Measurements from ENCODE around the gene NOS1AP.
A peak's percentile ranks its signal among the peaks of the same experiment; 100 is the strongest.
"Not testable (repeated sequence)": the region's sequence is repeated elsewhere in the genome, so short reads cannot be mapped to it uniquely, and the experiment has no call there.

Gene NOS1AP

DNA sequence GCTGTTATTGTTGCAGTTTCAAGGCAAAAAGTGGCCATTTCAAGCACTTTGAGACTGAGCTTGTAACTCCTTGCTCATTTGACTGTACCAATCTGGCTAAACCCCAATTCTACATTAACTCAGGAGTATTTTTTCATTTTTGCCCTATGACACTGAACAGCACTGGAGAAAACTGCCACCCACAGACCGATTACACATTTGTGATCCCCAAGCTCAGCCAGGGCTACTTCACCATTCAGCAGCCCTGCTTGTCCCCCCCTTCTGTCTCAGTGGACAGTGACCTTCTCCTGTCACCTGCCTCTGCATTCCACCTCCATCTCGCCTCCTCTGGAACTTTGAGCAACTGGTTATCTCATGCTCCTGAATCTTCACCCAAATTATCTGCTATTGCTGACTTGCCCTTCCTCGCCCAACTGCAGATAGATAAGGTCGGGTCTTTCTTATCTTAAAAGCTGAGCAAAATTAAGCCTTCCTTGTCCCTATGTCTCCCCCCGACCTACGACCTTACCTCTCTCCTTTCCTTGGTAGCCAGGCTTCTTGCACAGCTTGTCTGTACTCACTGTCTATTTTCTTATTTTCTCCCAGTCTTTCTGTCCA lies 281.9 kb downstream of the NOS1AP start:
- no peak for DNase-seq

DNA sequence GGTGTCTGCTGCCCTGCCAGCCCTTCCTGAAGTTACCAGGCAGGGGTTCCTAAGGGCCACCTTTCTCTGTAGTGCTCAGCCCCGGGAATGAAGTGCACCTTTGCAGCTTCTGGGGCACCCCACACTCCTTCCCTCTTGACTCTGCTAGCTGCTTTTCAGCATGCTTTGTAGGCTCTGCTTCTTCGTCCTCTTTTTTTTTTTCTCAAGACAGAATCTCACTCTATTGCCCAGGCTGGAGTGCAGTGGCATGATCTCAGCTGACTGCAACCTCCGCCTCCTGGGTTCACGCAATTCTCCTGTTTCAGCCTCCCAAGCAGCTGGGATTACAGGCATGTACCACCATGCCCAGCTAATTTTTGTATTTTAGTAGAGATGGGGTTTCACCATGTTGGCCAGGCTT lies 282.4 kb downstream of the NOS1AP start:
- not testable (repeated sequence) for DNase-seq

DNA sequence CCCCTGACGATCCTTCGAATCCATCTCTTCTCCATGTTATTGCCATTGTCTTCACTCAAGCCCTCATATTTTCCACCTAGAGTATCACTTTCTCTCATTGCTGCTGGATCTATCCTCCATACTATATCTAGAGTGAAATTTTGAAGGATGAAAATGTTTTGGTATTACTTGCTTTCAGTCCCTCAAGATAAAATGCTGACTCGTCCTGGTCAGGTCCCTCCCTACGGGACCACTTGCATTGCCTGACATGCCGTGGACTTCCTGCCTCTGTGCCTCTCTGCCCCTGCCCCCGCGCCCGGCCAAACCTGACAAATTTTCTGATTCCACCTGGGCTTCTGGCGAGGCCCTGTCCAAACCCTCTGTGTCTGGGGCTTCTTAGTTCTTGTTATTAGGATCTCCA lies 283.6 kb downstream of the NOS1AP start:
- DNase-seq = no peak

DNA sequence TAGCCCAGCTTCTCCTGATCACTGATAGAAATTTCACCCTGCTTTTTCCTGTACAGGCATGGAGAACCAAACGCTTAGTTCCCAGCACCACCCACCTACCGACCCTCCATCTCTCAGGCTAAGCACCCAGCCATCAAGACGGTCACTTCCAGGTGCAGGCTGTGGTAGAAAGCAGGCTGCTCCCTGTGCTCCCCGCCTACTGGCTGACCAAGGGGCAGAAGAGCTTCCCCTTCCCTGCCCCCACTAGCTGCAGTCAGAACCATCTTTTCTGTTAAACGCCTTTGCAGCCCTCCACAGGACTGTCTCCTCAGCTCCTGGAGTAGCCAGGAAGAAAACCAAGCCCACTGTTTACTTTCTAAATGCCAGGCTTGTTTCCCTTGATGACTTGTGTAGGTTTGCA lies 284.2 kb downstream of the NOS1AP start:
- DNase-seq = no peak

DNA sequence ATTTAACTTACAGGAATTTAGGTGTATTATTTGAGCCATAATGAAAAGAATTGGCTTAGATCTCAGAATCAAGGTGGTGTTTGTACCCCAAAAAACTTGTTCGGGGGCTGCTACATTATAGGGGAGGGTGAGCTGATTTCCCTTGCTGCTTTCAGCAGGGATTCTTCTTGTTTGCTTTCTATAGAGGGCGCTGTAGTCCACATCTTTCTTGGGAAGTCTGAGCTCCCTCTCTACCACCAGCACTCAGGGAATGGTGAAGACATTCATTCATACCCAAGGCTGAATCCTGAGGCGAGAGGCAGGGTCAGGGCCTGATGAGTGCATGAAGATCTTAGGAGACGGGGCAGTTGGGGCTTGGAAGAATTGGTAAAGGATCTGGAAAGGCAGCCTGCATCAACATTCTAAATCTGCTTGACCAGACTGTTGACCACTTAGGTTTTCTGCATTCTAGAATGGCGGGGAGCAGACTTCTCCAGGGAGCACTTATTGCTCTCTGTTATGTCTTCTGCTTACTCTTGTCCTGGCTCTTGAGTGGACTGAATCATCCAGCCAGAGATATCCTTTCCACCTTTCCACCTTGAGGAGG lies 288.3 kb downstream of the NOS1AP start:
- DNase-seq = peak; percentile 29

DNA sequence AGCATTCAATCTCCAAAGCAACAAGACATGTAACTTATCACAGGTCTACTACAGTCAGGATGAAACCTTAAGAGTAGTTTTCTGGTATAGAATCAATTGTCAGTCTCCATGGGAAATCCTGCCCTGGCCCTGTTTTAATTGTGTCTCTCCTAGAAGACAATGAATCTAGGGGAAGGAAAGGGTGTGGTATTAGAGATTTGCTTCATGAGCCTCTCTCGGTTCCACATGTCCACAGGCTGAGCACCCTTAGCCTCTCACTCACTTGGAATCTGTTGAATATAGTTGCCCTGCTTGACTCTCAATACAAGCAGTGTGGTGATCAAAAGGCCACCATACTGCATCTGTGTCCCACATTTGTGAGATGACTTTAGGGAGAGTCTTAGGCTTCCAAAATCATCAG lies 289.4 kb downstream of the NOS1AP start:
- DNase-seq = no peak

DNA sequence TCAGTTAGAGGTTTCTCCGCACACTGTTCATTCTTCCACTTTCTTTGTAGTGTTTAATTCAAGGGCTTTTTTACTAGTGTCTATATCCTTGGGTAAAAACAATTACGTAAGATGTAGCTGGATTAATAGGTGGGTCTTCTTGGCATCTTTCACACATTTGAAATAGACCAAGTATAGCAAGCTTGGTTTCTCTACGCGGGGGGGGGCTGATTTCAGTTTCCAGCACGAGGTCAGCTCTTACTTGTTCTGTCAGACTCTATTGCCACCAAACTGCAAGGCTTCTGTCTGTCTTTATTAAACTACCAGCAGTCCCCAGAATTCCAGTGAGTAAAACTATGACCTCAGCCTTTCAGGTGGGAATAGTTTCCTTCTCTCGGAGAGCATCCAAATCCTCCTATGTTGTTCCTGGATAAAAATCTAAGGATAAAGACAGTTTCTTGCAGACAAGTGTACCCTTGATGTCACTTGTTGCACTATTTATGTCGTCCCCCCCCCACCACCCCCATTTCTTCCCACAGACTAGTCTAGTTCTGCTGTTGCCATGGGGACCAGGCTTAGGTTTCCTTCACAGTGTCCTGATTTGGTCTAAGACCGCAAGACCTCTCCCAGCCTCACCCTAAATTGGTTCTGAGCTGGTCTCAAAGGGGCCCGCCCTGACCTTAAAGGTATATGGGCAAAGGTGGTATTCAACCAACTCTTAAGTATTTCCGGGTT lies 290.2 kb downstream of the NOS1AP start:
- DNase-seq = no peak

DNA sequence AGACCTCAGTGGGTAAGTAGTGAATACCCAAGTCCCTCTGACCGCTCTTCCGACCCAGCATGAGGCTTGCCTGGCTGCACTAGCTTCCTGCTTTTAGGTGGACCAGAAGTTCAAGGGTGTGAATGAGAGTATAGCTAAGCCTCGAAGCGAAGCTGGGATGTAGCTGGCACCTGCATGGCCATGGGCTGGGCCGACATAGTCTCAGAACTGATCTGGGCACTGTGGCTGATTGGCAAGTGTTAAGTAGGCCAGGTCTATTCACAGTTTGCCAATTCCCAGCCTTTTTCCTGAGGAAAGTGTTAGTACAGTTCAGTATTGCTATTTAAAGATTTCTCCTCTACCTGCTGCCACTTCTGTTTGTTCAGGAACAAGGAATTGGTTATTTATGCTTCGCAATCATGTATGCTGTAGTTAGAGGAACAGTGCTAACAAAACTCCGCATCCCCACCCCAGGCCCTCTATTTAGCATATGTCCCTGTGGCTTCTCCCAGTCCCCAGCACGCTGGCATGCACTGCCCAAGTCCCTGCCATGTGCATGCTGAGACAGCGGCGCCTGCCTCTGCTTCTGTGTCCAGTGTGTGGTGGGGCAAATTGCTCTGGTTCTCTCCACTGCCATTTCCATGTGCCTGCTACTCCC lies 290.9 kb downstream of the NOS1AP start:
- no peak for DNase-seq

DNA sequence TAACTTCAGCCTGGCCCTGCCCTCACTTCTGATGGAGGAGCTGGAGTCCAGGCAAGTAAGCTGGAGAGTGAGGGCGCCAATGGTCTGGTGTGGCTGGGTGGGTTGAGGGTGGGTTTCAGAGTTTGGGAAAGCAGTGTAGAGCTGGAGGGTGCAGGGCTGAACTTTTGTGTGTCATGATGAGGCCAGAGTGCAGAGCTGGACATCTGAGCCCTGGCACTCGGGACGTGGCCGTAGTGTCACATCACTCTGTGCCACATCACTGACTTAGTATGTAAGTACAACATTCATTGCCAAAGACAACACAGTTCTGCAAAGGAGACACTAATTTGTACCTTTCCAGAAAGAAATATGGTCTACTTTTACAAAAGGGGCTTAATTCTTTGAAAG lies 291.4 kb downstream of the NOS1AP start:
- DNase-seq = no peak

DNA sequence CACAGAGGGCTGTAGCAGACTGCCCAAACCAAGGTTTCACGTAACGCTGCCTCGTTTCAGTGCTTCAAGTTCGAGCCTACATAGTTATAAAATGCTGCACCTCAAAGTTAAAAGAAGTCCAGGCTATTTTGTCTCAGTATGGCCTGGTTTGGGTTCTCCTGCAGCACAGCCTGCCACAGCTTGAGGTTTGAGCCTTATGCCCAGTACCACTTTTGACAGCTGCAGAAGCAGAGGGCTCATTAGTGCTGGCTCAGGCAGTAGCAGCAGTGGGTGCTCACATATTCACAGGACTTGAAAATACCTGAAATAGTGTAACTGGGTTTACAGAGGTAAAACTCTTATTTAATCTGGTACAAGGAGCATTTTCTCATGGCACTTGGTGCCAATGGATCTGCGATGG lies 291.9 kb downstream of the NOS1AP start:
- no peak for DNase-seq

DNA sequence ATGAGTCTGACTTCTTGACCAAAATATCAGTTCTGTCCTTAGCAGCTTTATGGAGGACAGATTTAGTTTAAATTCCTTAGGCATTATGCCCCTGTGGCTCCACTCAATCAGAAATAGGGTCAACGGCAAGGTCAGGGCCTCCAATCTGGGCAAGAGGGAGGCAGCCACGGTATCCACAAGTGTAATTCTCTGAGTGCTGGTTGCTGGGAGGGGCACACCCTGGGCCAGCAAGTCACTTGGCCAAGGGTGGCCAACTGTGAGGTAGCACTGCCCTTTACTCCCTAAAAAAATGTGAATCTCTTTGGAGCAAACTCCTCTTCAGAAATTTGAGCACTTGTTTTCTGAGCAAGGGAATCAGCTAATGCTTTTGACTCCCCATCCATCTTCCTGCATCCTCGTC lies 294.3 kb downstream of the NOS1AP start:
- DNase-seq = no peak

DNA sequence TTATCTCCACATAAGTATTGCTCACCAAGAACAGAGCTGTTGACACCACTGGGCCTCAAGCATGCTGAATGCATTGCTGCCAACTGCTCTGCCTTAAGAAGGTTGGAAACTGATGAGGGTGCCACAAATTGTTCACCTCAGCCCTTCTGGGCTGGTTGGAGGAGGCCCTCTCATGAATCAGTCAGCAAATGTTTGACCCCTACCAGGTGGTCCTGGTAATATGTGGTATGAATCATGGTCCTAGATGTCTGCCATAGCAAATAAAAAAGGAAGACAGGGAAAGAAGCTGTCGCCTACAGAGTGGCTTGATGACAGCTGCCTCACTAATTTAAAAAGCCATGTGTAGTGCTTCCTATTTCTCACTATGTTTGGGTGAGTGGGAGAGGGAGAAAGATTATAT lies 295.0 kb downstream of the NOS1AP start:
- DNase-seq = no peak

DNA sequence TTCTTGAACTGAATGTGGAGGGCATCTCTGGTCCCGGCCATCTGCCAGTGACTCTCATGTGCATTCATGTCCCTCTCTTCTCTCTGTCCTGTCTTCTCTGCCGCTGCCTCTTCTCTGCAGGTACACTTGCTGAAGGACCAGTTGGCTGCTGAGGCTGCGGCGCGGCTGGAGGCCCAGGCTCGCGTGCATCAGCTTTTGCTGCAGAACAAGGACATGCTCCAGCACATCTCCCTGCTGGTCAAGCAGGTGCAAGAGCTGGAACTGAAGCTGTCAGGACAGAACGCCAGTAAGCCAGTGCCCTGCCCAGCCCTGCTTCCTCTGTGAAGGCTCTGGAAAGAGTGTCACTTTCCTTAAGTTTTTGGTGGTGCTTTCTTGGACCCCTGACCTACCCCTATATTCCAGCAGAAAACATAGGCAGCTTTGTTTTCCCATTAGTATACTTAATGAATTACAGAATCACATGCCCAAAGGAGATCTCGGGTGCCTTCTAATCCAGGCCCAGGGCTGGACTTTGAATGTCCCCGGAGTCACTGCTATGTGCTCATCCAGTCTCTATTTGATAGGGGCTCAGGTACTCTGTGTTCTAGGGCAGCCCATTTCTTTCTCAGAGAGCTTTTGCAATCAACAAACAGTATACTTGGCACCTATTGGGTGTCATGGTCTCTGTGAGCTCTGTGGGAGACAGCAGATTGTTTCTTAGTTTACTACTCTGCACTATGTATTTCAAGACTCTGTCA lies 296.0 kb downstream of the NOS1AP start:
- no peak for DNase-seq

DNA sequence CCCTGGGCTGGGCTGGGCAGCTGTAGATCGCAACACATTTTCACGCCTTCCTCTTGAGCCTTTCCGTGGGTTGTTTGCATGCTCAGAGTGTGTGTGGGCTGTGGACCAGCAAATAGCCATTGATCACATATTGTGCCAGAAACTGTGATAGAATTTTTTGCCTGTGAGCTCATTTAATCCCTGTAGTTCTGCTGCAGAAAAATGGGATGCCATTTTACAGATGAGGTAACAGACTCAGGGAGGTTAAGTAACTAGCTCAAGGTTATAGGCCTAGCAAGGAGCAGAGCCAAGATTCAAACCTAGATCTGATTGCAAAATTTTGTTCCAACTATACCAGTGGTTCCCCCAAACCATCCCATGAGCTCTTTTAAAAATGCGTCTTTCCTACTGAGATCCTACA lies 296.7 kb downstream of the NOS1AP start:
- DNase-seq = no peak

DNA sequence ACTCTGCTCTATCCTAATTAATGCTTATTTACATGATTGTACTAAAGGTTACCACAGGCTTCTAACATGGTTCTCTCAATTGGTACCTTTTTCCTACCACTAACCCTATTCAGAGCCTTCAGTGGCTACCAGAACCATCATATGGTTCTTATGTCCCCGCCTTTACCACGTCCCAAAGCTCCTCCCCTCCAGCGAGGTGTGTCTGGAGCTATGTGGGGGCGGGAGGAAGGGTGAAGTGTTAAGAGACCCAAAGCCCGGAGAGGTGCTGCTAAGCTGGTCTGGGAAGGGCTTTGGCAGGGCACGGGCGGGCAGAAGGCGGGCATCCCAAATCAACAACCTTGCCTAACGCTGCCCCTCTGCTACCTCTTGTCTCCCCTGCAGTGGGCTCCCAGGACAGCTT lies 297.2 kb downstream of the NOS1AP start:
- no peak for DNase-seq

DNA sequence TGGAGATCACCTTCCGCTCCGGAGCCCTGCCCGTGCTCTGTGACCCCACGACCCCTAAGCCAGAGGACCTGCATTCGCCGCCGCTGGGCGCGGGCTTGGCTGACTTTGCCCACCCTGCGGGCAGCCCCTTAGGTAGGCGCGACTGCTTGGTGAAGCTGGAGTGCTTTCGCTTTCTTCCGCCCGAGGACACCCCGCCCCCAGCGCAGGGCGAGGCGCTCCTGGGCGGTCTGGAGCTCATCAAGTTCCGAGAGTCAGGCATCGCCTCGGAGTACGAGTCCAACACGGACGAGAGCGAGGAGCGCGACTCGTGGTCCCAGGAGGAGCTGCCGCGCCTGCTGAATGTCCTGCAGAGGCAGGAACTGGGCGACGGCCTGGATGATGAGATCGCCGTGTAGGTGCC lies 297.6 kb downstream of the NOS1AP start:
- no peak for DNase-seq

DNA sequence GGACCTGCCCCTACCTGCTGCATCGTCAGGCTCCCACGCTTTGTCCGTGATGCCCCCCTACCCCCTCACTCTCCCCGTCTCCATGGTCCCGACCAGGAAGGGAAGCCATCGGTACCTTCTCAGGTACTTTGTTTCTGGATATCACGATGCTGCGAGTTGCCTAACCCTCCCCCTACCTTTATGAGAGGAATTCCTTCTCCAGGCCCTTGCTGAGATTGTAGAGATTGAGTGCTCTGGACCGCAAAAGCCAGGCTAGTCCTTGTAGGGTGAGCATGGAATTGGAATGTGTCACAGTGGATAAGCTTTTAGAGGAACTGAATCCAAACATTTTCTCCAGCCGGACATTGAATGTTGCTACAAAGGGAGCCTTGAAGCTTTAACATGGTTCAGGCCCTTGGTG lies 298.3 kb downstream of the NOS1AP start:
- no peak for DNase-seq

DNA sequence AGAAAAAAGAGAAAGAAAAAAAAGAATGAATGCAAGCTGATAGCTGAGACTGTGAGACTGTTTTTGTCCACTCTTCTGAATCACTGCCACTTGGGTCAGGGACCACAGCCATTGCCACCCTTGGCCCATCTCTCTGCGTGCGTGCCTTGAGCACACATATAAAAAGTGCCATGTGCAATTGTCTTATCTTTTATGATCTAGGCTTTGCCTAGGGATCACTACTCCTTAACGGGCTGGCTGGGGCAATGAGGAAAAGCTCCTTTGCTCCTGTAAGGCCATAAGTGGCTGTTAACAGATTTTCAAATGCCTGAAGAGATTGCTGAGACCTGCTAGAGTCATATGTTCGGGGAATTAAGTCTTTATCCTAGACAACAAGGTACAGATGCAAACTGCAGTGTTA lies 299.0 kb downstream of the NOS1AP start:
- no peak for DNase-seq

DNA sequence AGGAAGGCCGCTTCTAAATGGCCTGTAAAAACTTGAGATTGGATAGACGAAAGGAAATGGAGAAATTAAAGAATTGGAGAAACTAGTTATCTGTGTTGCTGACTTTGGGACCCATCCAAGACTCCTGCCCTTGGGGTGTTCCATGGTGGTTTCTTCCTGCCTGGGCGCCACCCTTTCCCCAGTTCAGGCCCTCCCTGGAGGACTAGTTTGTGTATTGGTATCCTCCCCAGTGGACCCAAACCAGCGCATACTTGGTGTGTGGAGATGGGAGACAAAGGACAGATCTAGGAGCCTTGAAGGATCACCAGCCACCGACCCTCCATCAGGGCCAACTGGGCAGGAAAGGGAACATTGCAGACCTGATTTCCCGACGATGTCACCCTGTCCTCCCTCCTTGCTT lies 300.1 kb downstream of the NOS1AP start:
- no peak for DNase-seq

DNA sequence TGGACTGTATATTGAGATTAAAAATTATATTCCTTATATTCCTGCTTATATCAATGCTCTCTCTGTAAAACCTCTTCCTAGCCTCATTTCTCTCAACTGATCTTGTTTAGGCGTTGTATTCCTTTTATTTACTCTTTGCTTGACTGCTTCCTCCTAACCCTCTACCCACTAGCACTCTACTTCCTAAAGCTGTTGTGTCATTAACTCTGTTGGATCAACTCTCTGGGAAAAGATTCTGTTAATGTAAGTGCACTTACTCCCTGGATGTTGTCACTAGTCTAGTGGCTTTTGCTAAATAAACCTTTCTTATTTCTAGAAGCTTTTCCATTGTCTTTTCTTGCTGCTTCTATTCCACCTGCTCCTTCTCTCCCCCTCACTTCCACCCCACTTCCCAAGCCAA lies 300.7 kb downstream of the NOS1AP start:
- DNase-seq = no peak

DNA sequence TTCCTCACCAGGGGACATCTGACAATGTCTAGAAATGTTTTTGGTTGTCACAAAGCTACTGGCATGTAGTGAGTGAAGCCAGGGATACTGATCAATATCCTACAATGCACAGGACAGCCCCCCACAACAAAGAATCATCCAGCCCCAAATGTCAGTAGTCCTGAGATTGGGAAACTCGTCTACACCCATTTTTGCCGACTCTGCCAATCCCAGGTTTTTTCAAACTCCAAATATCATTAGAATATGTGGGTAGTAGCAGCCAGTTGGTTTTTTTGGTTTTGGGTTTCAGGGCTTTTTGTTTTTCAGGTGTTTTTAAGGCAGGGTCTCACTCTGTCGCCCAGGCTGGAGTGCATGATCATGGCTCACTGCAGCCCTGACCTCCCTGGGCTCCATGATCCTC lies 301.2 kb downstream of the NOS1AP start:
- no peak for DNase-seq

DNA sequence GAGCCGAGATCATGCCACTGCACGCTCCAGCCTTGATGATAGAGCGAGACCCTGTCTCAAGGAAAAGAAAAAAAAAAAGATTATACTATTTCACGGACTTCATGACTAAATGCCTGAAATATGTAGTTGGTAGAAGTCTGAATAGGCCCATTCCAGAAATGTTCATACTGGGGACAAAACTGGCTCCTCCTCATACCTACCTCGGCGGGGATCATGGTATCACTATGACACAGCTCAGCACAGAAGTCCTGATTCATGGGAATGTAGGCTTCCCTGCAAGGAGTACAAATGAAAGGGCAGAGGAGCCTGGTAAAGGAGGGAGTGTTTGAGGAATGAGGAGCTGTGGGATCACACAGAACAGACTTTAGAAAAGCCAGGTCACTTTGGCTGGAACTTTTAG lies 302.1 kb downstream of the NOS1AP start:
- DNase-seq = no peak
